ENCODE measurements around the gene COL4A4.

DNA sequence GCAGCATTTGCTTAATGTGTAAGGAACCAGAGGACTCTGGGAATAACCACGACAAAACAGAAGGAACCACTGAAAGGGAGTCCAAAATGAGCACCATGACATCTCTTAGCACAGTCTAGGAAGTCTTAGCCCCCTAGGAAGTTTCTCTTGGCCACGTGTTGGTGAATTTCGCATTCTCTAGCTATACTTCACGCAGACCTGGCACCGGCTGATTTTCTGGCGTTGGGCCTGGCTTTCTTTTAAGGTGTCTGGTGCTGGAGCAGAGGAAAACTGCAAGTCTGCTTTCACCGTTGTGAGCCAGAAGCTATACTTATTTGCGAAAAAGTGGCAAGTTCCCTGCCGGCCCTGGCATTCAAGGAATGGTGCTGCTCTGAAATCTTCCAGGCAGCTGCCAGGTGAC is 156.9 kb downstream of the COL4A4 start:
- TF ChIP-seq, protein P1, sequence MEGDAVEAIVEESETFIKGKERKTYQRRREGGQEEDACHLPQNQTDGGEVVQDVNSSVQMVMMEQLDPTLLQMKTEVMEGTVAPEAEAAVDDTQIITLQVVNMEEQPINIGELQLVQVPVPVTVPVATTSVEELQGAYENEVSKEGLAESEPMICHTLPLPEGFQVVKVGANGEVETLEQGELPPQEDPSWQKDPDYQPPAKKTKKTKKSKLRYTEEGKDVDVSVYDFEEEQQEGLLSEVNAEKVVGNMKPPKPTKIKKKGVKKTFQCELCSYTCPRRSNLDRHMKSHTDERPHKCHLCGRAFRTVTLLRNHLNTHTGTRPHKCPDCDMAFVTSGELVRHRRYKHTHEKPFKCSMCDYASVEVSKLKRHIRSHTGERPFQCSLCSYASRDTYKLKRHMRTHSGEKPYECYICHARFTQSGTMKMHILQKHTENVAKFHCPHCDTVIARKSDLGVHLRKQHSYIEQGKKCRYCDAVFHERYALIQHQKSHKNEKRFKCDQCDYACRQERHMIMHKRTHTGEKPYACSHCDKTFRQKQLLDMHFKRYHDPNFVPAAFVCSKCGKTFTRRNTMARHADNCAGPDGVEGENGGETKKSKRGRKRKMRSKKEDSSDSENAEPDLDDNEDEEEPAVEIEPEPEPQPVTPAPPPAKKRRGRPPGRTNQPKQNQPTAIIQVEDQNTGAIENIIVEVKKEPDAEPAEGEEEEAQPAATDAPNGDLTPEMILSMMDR (IDR thresholded peaks at IDR 0.05): no peak
- TF ChIP-seq POLR2A (IDR thresholded peaks at IDR 0.05): no peak

Measured in prostate gland (tissue), 2 donors.